Ascending aorta (tissue), 2 donors: ENCODE data around the gene COL15A1. TPM values are rescaled to one million over a fixed set of nuclear protein-coding genes. Genes with fewer than 3 reads are reported as not detected.

Source experiments
- DNase-seq, 2 donors: peaks; one replicate each; pipeline ENCODE4 v3.0.0-alpha.2; 2019; ENCODE audit warnings: low spot score in 2 of 2
- H3K27ac ChIP-seq, 2 donors: fragments of 200-600 bp; sonication (generic); one replicate each; pipeline ENCODE4 v1.5.1; 2016 to 2017; ENCODE audit warnings: mild to moderate bottlenecking in 1 of 2
- H3K27me3 ChIP-seq: fragments of 200-600 bp; sonication (generic); one replicate; pipeline ENCODE4 v1.5.1; 2017
- H3K36me3 ChIP-seq, 2 donors: fragments of 200-600 bp; sonication (generic); one replicate each; pipeline ENCODE4 v1.5.1; 2016
- H3K4me1 ChIP-seq, 2 donors: fragments of 200-600 bp; sonication (generic); one replicate each; pipeline ENCODE4 v1.5.1; 2016 to 2017; ENCODE audit warnings: mild to moderate bottlenecking in 1 of 2
- H3K4me3 ChIP-seq, 2 donors: fragments of 200-600 bp; sonication (generic); one replicate each; pipeline ENCODE4 v1.5.1; 2016 to 2017; ENCODE audit warnings: mild to moderate bottlenecking in 1 of 2
- H3K9me3 ChIP-seq, 2 donors: fragments of 200-600 bp; sonication (generic); one replicate each; pipeline ENCODE4 v1.5.1; 2016
- CTCF ChIP-seq, 3 experiments: fragments of 200-600 bp in 2 of 3; fragments of 450-650 bp in 1 of 3; sonication (generic) in 2 of 3; IDR thresholded peaks; one replicate each; pipeline ENCODE4 v1.5.1; 2016 to 2019; ENCODE audit warnings: antibody characterized with exemption in 3 of 3, mild to moderate bottlenecking in 1 of 3, moderate library complexity in 1 of 3
- intact Hi-C: fragments of 100-400 bp; cut with DNase I; formaldehyde crosslinking; loops from one replicate; pipeline ENCODE4 v1.15.1; 2023
- total RNA-seq: library from RNA; depleted of rRNA; stranded (reverse); fragments of >200 nt; gene quantifications from one replicate; pipeline ENCODE4 v1.1.0, GENCODE V29; 2016

COL15A1 gene
- total RNA-seq, 1 donor from 2014 or later: 58.6 TPM

- H3K27me3 ChIP-seq: no peaks in the 10 kb centered on the region
- DNase-seq: no peak
- H3K4me1 ChIP-seq: no peaks in the 10 kb centered on the region
- no peak for TF ChIP-seq CTCF (IDR thresholded peaks at IDR 0.05)
- H3K36me3 ChIP-seq: no peaks in the 10 kb centered on the region
- peaks cover 0 to 9% of the 10 kb centered on the region in 2 donors for H3K9me3 ChIP-seq
- no peak overlapping the region for H3K4me3 ChIP-seq
- intact Hi-C loops: no loop called here
- H3K27ac ChIP-seq: no peak overlapping the region
These were observed 102.4 kb downstream of the COL15A1 start for GRCh38 chr9:99046068-99046467.

- DNase-seq: no peak
- TF ChIP-seq CTCF (IDR thresholded peaks at IDR 0.05): no peak
- intact Hi-C loops: no loop called here
- Histone ChIP-seq H3K36me3 (no peaks in the 10 kb centered on the region), H3K4me1 (no peaks in the 10 kb centered on the region), H3K9me3 (peaks cover 0 to 9% of the 10 kb centered on the region in 2 donors), H3K4me3 (no peak overlapping the region), H3K27me3 (no peaks in the 10 kb centered on the region), H3K27ac (no peak overlapping the region)
These were observed 102.9 kb downstream of the COL15A1 start for GRCh38 chr9:99046542-99047071.

- H3K9me3 ChIP-seq: peaks cover 0 to 9% of the 10 kb centered on the region in 2 donors
- H3K4me3 ChIP-seq: no peak overlapping the region
- no peaks in the 10 kb centered on the region for H3K36me3 ChIP-seq
- intact Hi-C loops: no loop called here
- no peak for DNase-seq
- no peak overlapping the region for H3K27ac ChIP-seq
- no peak for TF ChIP-seq CTCF (IDR thresholded peaks at IDR 0.05)
- H3K4me1 ChIP-seq: no peaks in the 10 kb centered on the region
- H3K27me3 ChIP-seq: no peaks in the 10 kb centered on the region
These were observed 105.5 kb downstream of the COL15A1 start for GRCh38 chr9:99049228-99049627.

DNA sequence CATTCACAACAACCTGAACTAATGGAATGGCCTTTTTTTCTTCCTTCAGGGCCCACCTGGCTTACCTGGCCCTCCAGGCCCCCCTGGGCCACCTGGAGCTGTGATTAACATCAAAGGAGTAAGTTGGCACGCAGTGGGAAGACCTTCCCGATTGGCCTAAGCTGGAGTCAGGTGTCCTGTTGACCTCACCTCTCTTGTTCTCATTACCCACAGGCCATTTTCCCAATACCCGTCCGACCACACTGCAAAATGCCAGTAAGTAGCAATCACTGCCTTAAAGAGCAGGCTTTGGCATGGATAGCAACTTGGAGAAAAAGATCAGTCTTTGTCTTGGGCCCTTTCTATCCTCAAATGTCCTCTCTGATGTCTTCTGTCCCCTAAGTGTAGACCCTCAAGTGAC is 105.9 kb downstream of the COL15A1 start:
- H3K36me3 ChIP-seq: no peaks in the 10 kb centered on the region
- no peaks in the 10 kb centered on the region for H3K4me1 ChIP-seq
- intact Hi-C loops: no loop called here

GRCh38 chr9:99050292-99050911 is 106.7 kb downstream of the COL15A1 start:
- no peaks in the 10 kb centered on the region for H3K4me1 ChIP-seq
- H3K4me3 ChIP-seq: no peak overlapping the region
- intact Hi-C loops: no loop called here
- H3K27me3 ChIP-seq: no peaks in the 10 kb centered on the region
- no peak for DNase-seq
- H3K36me3 ChIP-seq: no peaks in the 10 kb centered on the region
- no peak for TF ChIP-seq CTCF (IDR thresholded peaks at IDR 0.05)
- no peak overlapping the region for H3K27ac ChIP-seq
- no peaks in the 10 kb centered on the region for H3K9me3 ChIP-seq

More for the DNA sequence above, 105.9 kb downstream of the COL15A1 start:
- no peak overlapping the region for H3K4me3 ChIP-seq
- H3K9me3 ChIP-seq: peaks cover 0 to 7% of the 10 kb centered on the region in 2 donors
- no peak for TF ChIP-seq CTCF (IDR thresholded peaks at IDR 0.05)
- H3K27ac ChIP-seq: no peak overlapping the region
- no peak for DNase-seq
- H3K27me3 ChIP-seq: no peaks in the 10 kb centered on the region
